GM21515 (cell line): Measurements from ENCODE around the gene RBM20.

ENCODE experiments used
- ATAC-seq: cut with Tn5 transposase; IDR thresholded peaks from one replicate; pipeline ENCODE4 v1.9.1; 2021; ENCODE audit not compliant: unreplicated experiment

Gene RBM20

GRCh38 chr10:110803239-110803749 lies 159.2 kb downstream of the RBM20 start:
- peak; percentile 65 for ATAC-seq

GRCh38 chr10:110803830-110804338 lies 159.7 kb downstream of the RBM20 start:
- ATAC-seq: peak; percentile 50

GRCh38 chr10:110804376-110804775 lies 160.2 kb downstream of the RBM20 start:
- no peak for ATAC-seq

GRCh38 chr10:110805292-110805691 lies 161.2 kb downstream of the RBM20 start:
- ATAC-seq: no peak

GRCh38 chr10:110806335-110806734 lies 162.2 kb downstream of the RBM20 start:
- ATAC-seq: no peak

GRCh38 chr10:110808123-110808522 lies 164.0 kb downstream of the RBM20 start:
- ATAC-seq: no peak

- no peak for ATAC-seq
Observed at GRCh38 chr10:110808615-110809014, 164.5 kb downstream of the RBM20 start.

- ATAC-seq: no peak
Observed at GRCh38 chr10:110810625-110811024, 166.5 kb downstream of the RBM20 start.

- no peak for ATAC-seq
Observed at GRCh38 chr10:110811791-110812581, 167.8 kb downstream of the RBM20 start.

- no peak for ATAC-seq
Observed at GRCh38 chr10:110812583-110812982, 168.4 kb downstream of the RBM20 start.

- ATAC-seq: no peak
Observed at GRCh38 chr10:110813743-110814472, 169.8 kb downstream of the RBM20 start.

- ATAC-seq: no peak
Observed at GRCh38 chr10:110815354-110816004, 171.3 kb downstream of the RBM20 start.

- ATAC-seq: no peak
Observed at GRCh38 chr10:110817614-110818013, 173.5 kb downstream of the RBM20 start.

- ATAC-seq: no peak
Observed at GRCh38 chr10:110818311-110819256, 174.4 kb downstream of the RBM20 start.

GRCh38 chr10:110820321-110820814 lies 176.2 kb downstream of the RBM20 start:
- ATAC-seq: no peak

GRCh38 chr10:110821508-110821907 lies 177.4 kb downstream of the RBM20 start:
- no peak for ATAC-seq

GRCh38 chr10:110822035-110822711 lies 178.0 kb downstream of the RBM20 start:
- ATAC-seq: no peak

- ATAC-seq: no peak
Observed at GRCh38 chr10:110822712-110823311, 178.7 kb downstream of the RBM20 start.

GRCh38 chr10:110824152-110824441 lies 180.0 kb downstream of the RBM20 start:
- no peak for ATAC-seq
